CD4-positive, alpha-beta T cell (primary cell): ENCODE data around the gene ASIP. TPM values are rescaled to one million over a fixed set of nuclear protein-coding genes. Genes with fewer than 3 reads are reported as not detected.
"Not testable (repeated sequence)": the region's sequence is repeated elsewhere in the genome, so short reads cannot be mapped to it uniquely, and the experiment has no call there.

Experiments used
- ATAC-seq: fragments of 200-7000 bp; cut with Tn5 transposase; one replicate; pipeline ENCODE4 v1.10.0; 2022; ENCODE audit warnings: mild to moderate bottlenecking; ENCODE audit not compliant: poor library complexity
- CTCF ChIA-PET: fragments of 350-600 bp; sonication (Branson Sonifier 250); formaldehyde crosslinking; loops from one replicate; lab custom pipeline; 2021; ENCODE audit warnings: antibody characterized with exemption, inconsistent platforms; lab: Charles Lee
- POLR2A ChIA-PET: fragments of 350-600 bp; sonication (Branson Sonifier 250); formaldehyde crosslinking; loops from one replicate; lab custom pipeline; 2021; ENCODE audit warnings: antibody characterized with exemption, inconsistent platforms; lab: Charles Lee
- DNase-seq, 14 experiments: peaks; one replicate each; pipeline ENCODE4 v3.0.0-alpha.2; 2013 to 2020; ENCODE audit warnings: mixed read lengths in 2 of 14
- H3K27ac ChIP-seq, 2 donors: one replicate each; pipeline versions ENCODE4 v1.5.1 to v1.7.0; 2013; ENCODE audit warnings: low read length in 2 of 2, low read depth in 1 of 2, mild to moderate bottlenecking in 1 of 2
- H3K27me3 ChIP-seq, 2 experiments: 1 replicate in 1 of 2; 2 replicates in 1 of 2; pipeline versions ENCODE4 v1.6.1 to v1.7.0; 2013; ENCODE audit warnings: low read length in 2 of 2, control low read depth in 1 of 2, mild to moderate bottlenecking in 1 of 2, moderate library complexity in 1 of 2; ENCODE audit not compliant: insufficient read depth in 2 of 2, control insufficient read depth in 1 of 2
- H3K36me3 ChIP-seq: one replicate; pipeline ENCODE4 v1.6.1; 2013; ENCODE audit warnings: low read length, control low read depth; ENCODE audit not compliant: insufficient read depth
- H3K4me1 ChIP-seq: one replicate; pipeline ENCODE4 v1.6.1; 2013; ENCODE audit warnings: low read length, control low read depth; ENCODE audit not compliant: insufficient read depth
- H3K4me3 ChIP-seq: one replicate; pipeline ENCODE4 v1.5.1; 2013; ENCODE audit warnings: mild to moderate bottlenecking, low read length, moderate library complexity
- H3K9me3 ChIP-seq, 2 experiments: 1 replicate in 1 of 2; 2 replicates in 1 of 2; pipeline versions ENCODE4 v1.6.1 to v1.7.0; 2013; ENCODE audit warnings: low read length in 2 of 2, mild to moderate bottlenecking in 2 of 2, control low read depth in 1 of 2, moderate library complexity in 1 of 2; ENCODE audit not compliant: control insufficient read depth in 1 of 2, insufficient read depth in 1 of 2
- H3K27ac Mint-ChIP-seq: one replicate; pipeline ENCODE4 v1.8.0; 2020; ENCODE audit warnings: mixed read lengths
- H3K27me3 Mint-ChIP-seq: one replicate; pipeline ENCODE4 v1.8.0; 2021; ENCODE audit warnings: mixed read lengths
- H3K36me3 Mint-ChIP-seq: one replicate; pipeline ENCODE4 v1.8.0; 2021; ENCODE audit warnings: low read depth, mixed read lengths
- H3K4me1 Mint-ChIP-seq: one replicate; pipeline ENCODE4 v1.8.0; 2021; ENCODE audit warnings: low read depth, mixed read lengths
- H3K4me3 Mint-ChIP-seq: one replicate; pipeline ENCODE4 v1.8.0; 2020; ENCODE audit warnings: mild to moderate bottlenecking, mixed read lengths
- H3K9me3 Mint-ChIP-seq: one replicate; pipeline ENCODE4 v1.8.0; 2020; ENCODE audit warnings: mixed read lengths
- intact Hi-C, 2 experiments: fragments of 100-400 bp; cut with DNase I in 1 of 2; cut with micrococcal nuclease in 1 of 2; formaldehyde crosslinking; loops; one replicate each; pipeline versions ENCODE4 v1.15.1 to v1.9.0; 2023 to 2025; cut with DNase I, micrococcal nuclease
- total RNA-seq, 174 experiments: library from RNA in 2 of 174; stranded (reverse) in 2 of 174; gene quantifications; one replicate each; pipeline ENCODE4 v1.2.3 and lab custom pipeline; 2021 to 2026
- TF ChIP-seq, protein P1 (sequence below): fragments of 200-600 bp; IDR thresholded peaks from one replicate; pipeline ENCODE4 v1.8.0; 2022; ENCODE audit warnings: antibody characterized with exemption, mild to moderate bottlenecking

The ASIP gene
- total RNA-seq, 2 experiments from 2014 or later: not detected

DNA sequence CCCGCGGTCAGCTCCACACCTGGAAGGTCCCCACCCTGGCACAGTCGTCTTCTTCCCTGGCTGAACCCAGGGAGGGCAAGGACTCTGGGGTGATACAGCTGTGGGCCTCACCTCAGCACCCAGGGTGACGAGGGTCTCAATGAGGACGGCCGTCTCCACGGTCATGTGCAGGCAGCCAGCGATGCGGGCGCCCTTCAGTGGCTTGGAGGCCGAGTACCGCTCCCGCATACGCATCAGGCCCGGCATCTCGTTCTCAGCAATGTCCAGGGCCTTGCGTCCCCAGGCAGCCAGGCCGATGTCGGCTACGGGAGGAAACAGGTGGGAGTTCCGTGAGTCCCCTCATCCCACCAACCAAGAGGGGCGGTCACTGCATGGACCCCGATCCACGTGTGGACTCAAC is 54.1 kb downstream of the ASIP start:
- CTCF ChIA-PET: no interaction called here

DNA sequence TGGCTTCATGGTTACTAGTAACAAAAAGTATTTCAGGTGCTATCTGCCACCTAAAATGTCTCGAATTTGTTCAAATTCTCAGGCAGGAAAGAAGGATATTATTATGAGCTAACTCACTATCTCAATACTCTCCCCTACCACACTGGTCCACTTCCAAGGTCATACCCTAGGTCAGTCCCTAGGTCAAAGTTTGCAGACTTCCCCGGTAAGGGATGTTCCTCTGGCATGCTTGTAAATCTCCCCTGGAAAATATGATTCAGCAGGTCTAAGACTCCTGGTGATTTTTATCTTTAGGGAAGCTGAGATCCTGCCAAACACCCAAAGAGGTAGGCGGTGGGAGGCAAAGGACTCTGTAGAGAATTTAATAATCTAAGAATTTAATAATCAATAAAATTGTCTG is 55.2 kb downstream of the ASIP start:
- Mint-ChIP-seq H3K36me3 (peaks cover 21% of the 10 kb centered on the region), H3K4me3 (no peak overlapping the region), H3K9me3 (no peaks in the 10 kb centered on the region), H3K4me1 (no peaks in the 10 kb centered on the region), H3K27me3 (no peaks in the 10 kb centered on the region), H3K27ac (no peak overlapping the region)
- TF ChIP-seq, protein P1, sequence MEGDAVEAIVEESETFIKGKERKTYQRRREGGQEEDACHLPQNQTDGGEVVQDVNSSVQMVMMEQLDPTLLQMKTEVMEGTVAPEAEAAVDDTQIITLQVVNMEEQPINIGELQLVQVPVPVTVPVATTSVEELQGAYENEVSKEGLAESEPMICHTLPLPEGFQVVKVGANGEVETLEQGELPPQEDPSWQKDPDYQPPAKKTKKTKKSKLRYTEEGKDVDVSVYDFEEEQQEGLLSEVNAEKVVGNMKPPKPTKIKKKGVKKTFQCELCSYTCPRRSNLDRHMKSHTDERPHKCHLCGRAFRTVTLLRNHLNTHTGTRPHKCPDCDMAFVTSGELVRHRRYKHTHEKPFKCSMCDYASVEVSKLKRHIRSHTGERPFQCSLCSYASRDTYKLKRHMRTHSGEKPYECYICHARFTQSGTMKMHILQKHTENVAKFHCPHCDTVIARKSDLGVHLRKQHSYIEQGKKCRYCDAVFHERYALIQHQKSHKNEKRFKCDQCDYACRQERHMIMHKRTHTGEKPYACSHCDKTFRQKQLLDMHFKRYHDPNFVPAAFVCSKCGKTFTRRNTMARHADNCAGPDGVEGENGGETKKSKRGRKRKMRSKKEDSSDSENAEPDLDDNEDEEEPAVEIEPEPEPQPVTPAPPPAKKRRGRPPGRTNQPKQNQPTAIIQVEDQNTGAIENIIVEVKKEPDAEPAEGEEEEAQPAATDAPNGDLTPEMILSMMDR: no peak
- Histone ChIP-seq H3K4me1 (no peaks in the 10 kb centered on the region), H3K36me3 (peaks cover 16% of the 10 kb centered on the region), H3K9me3 (no peaks in the 10 kb centered on the region), H3K27me3 (no peaks in the 10 kb centered on the region), H3K4me3 (no peak overlapping the region), H3K27ac (no peak overlapping the region)
- ChIA-PET POLR2A (no interaction called here), CTCF (no interaction called here)
- ATAC-seq (no peak), DNase-seq (no peak)
- intact Hi-C loops: no loop called here

More for the DNA sequence above, 54.1 kb downstream of the ASIP start:
- no peaks in the 10 kb centered on the region for H3K9me3 Mint-ChIP-seq
- Histone ChIP-seq H3K27ac (no peak overlapping the region), H3K27me3 (no peaks in the 10 kb centered on the region), H3K36me3 (peaks cover 28% of the 10 kb centered on the region), H3K9me3 (no peaks in the 10 kb centered on the region), H3K4me1 (no peaks in the 10 kb centered on the region), H3K4me3 (no peak overlapping the region)
- no peak for DNase-seq
- intact Hi-C loops: no loop called here
- no peak overlapping the region for H3K4me3 Mint-ChIP-seq
- no peak for ATAC-seq
- H3K36me3 Mint-ChIP-seq: peaks cover 32% of the 10 kb centered on the region
- H3K4me1 Mint-ChIP-seq: no peaks in the 10 kb centered on the region
- TF ChIP-seq, protein P1: no peak
- no peaks in the 10 kb centered on the region for H3K27me3 Mint-ChIP-seq
- no peak overlapping the region for H3K27ac Mint-ChIP-seq
- POLR2A ChIA-PET: no interaction called here

DNA sequence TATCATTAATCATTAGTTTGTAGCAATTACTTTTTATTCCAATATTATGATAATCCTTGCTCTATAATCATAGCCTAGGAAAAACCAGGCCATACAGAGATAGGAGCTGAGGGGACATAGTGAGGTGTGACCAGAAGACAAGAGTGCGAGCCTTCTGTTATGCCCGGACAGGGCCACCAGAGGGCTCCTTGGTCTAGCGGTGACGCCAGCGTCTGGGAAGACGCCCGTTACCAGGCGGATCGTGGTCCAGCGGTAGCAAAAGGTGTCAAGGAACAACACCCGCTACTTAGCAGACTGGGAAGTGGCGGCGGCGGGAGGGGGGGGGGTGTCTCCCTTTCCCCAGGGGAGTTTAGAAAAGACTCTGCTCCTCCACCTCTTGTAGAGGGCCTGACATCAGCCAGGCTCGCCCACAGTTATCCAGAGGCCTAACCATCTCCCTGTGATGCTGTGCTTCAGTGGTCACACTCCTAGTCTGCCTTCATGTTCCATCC is 57.1 kb downstream of the ASIP start:
- H3K27me3 ChIP-seq, POLR2A ChIA-PET, H3K27me3 Mint-ChIP-seq, DNase-seq, H3K27ac Mint-ChIP-seq, H3K9me3 ChIP-seq, H3K4me3 ChIP-seq, H3K9me3 Mint-ChIP-seq, H3K4me1 Mint-ChIP-seq, H3K27ac ChIP-seq, ATAC-seq, H3K4me3 Mint-ChIP-seq, intact Hi-C loops, CTCF ChIA-PET: not testable (repeated sequence)
- peaks cover 13% of the 10 kb centered on the region for H3K36me3 Mint-ChIP-seq
- peaks cover 13% of the 10 kb centered on the region for H3K36me3 ChIP-seq
- H3K4me1 ChIP-seq: peaks cover 12% of the 10 kb centered on the region
